Measurements from ENCODE around the gene DPYSL3. TPM values are rescaled to one million over a fixed set of nuclear protein-coding genes. Genes with fewer than 3 reads are reported as not detected.

DPYSL3 gene
- total RNA-seq, 1 donor from 2014 or later, result not detected

- H3K27ac Mint-ChIP-seq, result no peak overlapping the region
Observed at GRCh38 chr5:147504535-147504934, 5.3 kb downstream of the DPYSL3 start.

DNA sequence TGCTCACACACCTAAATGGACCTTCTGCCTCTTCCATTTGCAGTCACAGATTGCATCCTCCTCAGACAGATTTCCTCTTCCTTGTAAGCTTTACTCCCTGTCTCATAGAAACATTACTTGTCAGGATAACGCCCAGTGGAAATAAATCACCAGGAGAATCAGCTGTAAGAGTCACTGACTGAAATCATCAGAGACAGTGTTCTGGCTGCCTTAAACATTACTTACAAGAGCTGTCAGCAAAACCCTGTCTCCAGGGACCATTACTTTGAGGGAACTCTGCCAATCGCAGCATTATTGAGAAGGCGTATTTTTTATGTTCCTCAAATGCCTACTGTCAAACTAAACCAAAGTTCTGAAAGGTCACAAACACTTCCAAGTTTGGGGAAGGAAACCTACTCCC lies 5.9 kb downstream of the DPYSL3 start:
- DNase-seq (no peak), ATAC-seq (ENCODE audit: low read depth) (no peak)
- Mint-ChIP-seq H3K4me3 (no peak overlapping the region), H3K27ac (no peak overlapping the region), H3K4me1 (no peaks in the 10 kb centered on the region), H3K27me3 (peaks cover 16% of the 10 kb centered on the region), H3K36me3 (ENCODE audit: low read depth) (no peaks in the 10 kb centered on the region), H3K9me3 (peaks cover 3% of the 10 kb centered on the region)
- intact Hi-C loops (cut with micrococcal nuclease), result no loop called here
- POLR2A ChIA-PET, result no interaction called here
- CTCF ChIA-PET, result no interaction called here
- no peak for TF ChIP-seq CTCF (IDR thresholded peaks at IDR 0.05)

More at GRCh38 chr5:147504535-147504934, 5.3 kb downstream of the DPYSL3 start:
- Mint-ChIP-seq H3K36me3 (ENCODE audit: low read depth) (no peaks in the 10 kb centered on the region), H3K9me3 (peaks cover 3% of the 10 kb centered on the region), H3K4me3 (no peak overlapping the region), H3K4me1 (no peaks in the 10 kb centered on the region), H3K27me3 (peaks cover 16% of the 10 kb centered on the region)
- ChIA-PET CTCF (no interaction called here), POLR2A (no interaction called here)
- no peak for DNase-seq
- intact Hi-C loops (cut with micrococcal nuclease), result no loop called here
- TF ChIP-seq CTCF (IDR thresholded peaks at IDR 0.05), result no peak
- no peak for ATAC-seq (ENCODE audit: low read depth)

GRCh38 chr5:147490989-147491388 lies 18.9 kb downstream of the DPYSL3 start:
- intact Hi-C loops (cut with micrococcal nuclease), result no loop called here
- H3K9me3 Mint-ChIP-seq, result no peaks in the 10 kb centered on the region
- no peak overlapping the region for H3K27ac Mint-ChIP-seq
- no peaks in the 10 kb centered on the region for H3K4me1 Mint-ChIP-seq
- ChIA-PET POLR2A (no interaction called here), CTCF (no interaction called here)
- H3K4me3 Mint-ChIP-seq, result no peak overlapping the region
- peaks cover 3% of the 10 kb centered on the region for H3K27me3 Mint-ChIP-seq
- DNase-seq, result no peak
- H3K36me3 Mint-ChIP-seq (ENCODE audit: low read depth), result no peaks in the 10 kb centered on the region
- no peak for ATAC-seq (ENCODE audit: low read depth)
- TF ChIP-seq CTCF (IDR thresholded peaks at IDR 0.05), result no peak

DNA sequence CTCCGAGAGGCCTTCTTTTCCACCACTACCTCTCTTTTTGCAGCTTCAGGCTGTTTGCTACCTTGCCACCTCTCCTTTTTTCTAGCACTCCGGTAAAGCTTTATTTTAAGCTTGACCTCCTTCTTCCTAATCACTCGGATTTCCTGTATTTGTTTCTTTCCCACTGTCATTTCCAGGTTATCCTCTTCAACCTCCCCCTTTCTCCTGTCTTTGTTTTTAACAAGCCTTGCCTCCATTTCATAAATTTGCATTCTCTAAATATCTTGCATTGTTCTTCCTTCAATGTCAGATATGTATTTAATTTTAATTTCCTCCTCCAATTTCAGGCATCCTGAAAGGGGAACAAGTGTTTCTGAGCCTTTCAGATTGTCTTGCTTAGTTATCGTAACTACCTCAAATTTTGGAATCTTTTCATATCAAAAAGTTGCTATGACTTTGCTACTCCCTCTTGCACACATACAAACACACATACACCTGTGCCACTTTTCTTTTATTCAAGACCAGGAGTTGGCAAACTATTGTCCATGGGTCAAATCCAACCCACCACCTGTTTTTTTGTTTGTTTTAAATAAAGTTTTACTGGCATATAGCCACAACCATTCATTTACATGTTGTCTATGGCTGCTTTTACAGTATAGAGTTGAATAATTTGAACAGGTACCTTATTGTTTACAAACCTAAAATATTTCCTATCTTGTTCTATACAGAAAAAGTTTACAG lies 22.7 kb downstream of the DPYSL3 start:
- H3K4me1 Mint-ChIP-seq, result no peaks in the 10 kb centered on the region
- H3K9me3 Mint-ChIP-seq, result peaks cover 5% of the 10 kb centered on the region
- no peak for DNase-seq
- ChIA-PET CTCF (no interaction called here), POLR2A (no interaction called here)
- H3K4me3 Mint-ChIP-seq, result no peak overlapping the region
- no peak for TF ChIP-seq CTCF (IDR thresholded peaks at IDR 0.05)
- H3K36me3 Mint-ChIP-seq (ENCODE audit: low read depth), result no peaks in the 10 kb centered on the region
- ATAC-seq (ENCODE audit: low read depth), result no peak
- intact Hi-C loops (cut with micrococcal nuclease), result no loop called here
- no peak overlapping the region for H3K27ac Mint-ChIP-seq
- peaks cover 7% of the 10 kb centered on the region for H3K27me3 Mint-ChIP-seq

DNA sequence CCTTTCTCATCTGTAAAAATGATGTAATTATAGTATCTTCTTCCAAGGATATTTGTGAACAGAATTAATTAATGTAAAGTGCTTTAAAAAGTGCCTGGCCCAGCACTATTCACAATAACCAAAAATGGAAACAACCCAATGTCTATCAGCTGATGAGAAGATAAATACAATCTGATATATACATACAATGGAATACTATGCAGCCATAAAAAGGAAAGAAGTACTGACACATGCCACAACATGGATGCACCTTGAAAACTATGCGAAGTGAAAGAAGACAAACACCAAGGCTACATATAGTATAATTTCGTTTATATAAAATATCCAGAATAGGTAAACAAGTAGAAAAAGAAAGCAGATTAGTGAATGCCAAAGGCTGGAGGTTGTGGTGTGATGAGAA lies 24.1 kb downstream of the DPYSL3 start:
- no peak for ATAC-seq (ENCODE audit: low read depth)
- CTCF ChIA-PET, result no interaction called here
- Mint-ChIP-seq H3K27ac (no peak overlapping the region), H3K4me1 (no peaks in the 10 kb centered on the region), H3K9me3 (peaks cover 5% of the 10 kb centered on the region), H3K36me3 (ENCODE audit: low read depth) (no peaks in the 10 kb centered on the region), H3K4me3 (no peak overlapping the region), H3K27me3 (peaks cover 7% of the 10 kb centered on the region)
- no peak for TF ChIP-seq CTCF (IDR thresholded peaks at IDR 0.05)
- POLR2A ChIA-PET, result no interaction called here
- intact Hi-C loops (cut with micrococcal nuclease), result no loop called here
- DNase-seq, result no peak
